SU-DHL-6 (cell line): ENCODE measurements around the gene BMPR1A.

Experiments used
- H2AFZ ChIP-seq: fragments of 200-600 bp; sonication (generic); 2 replicates; pipeline ENCODE4 v1.6.1; 2014; ENCODE audit warnings: low read depth, mild to moderate bottlenecking, moderate library complexity, mixed read lengths, antibody characterized with exemption, low read length; ENCODE audit not compliant: severe bottlenecking
- H3F3A ChIP-seq: fragments of 200-600 bp; shearing (Covaris generic); 2 replicates; pipeline ENCODE4 v1.6.0; 2016; ENCODE audit warnings: antibody characterized with exemption, mild to moderate bottlenecking; ENCODE audit not compliant: insufficient read depth
- H3K27ac ChIP-seq: fragments of 200-600 bp; sonication (generic); 2 replicates; pipeline ENCODE4 v1.5.1; 2016; ENCODE audit warnings: low read depth, mild to moderate bottlenecking, low read length, moderate library complexity, mixed read lengths
- H3K27me3 ChIP-seq: fragments of 200-600 bp; sonication (generic), shearing (Covaris generic); 2 replicates; pipeline ENCODE4 v1.6.0; 2014; ENCODE audit warnings: mild to moderate bottlenecking, low read length
- H3K36me3 ChIP-seq: fragments of 200-600 bp; sonication (generic); 2 replicates; pipeline ENCODE4 v1.6.1; 2014; ENCODE audit warnings: mild to moderate bottlenecking, low read length, mixed read lengths
- H3K4me2 ChIP-seq: fragments of 300-600, 200-600 bp; shearing (Covaris generic), sonication (generic); 2 replicates; pipeline ENCODE4 v1.6.0; 2014; ENCODE audit warnings: low read length, low read depth, mild to moderate bottlenecking; ENCODE audit not compliant: poor library complexity, severe bottlenecking
- H3K4me3 ChIP-seq: fragments of 200-600 bp; sonication (generic); 2 replicates; pipeline ENCODE4 v1.5.1; 2014; ENCODE audit warnings: antibody characterized with exemption, low read length, mild to moderate bottlenecking, mixed read lengths; ENCODE audit not compliant: insufficient read depth, poor library complexity, severe bottlenecking
- H3K79me2 ChIP-seq: fragments of 200-600 bp; sonication (generic); 2 replicates; pipeline ENCODE4 v1.6.1; 2014; ENCODE audit warnings: mild to moderate bottlenecking, low read length, moderate library complexity; ENCODE audit not compliant: insufficient read depth
- H3K9ac ChIP-seq: fragments of 200-600 bp; sonication (generic); 2 replicates; pipeline ENCODE4 v1.7.0; 2014; ENCODE audit warnings: mild to moderate bottlenecking, low read length
- H3K9me2 ChIP-seq: fragments of 200-600 bp; sonication (generic); replicated peaks from 2 replicates; pipeline ENCODE4 v1.6.1; 2014; ENCODE audit warnings: low read length; ENCODE audit not compliant: insufficient read depth
- H3K9me3 ChIP-seq: fragments of 200-600 bp; sonication (generic); 2 replicates; pipeline ENCODE4 v1.6.1; 2014; ENCODE audit warnings: low read length, mixed read lengths; ENCODE audit not compliant: insufficient read depth
- H4K20me1 ChIP-seq: fragments of 200-600 bp; sonication (generic); 2 replicates; pipeline ENCODE4 v1.6.1; 2014; ENCODE audit warnings: low read depth, mild to moderate bottlenecking, antibody characterized with exemption, low read length, moderate library complexity, mixed read lengths
- EZH2phosphoT487 ChIP-seq: fragments of 200-600 bp; sonication (generic), shearing (Covaris generic); conservative IDR thresholded peaks from 2 replicates; pipeline ENCODE4 v1.6.1; 2018; ENCODE audit warnings: mild to moderate bottlenecking, antibody characterized with exemption, low read length, moderate library complexity, mixed read lengths
- TF ChIP-seq, protein P1 (sequence below): fragments of 200-600 bp; sonication (generic); IDR thresholded peaks from one replicate; pipeline ENCODE4 v1.5.1; 2017; ENCODE audit warnings: antibody characterized with exemption, mild to moderate bottlenecking, low read length, moderate library complexity; ENCODE audit not compliant: insufficient read depth, poor library complexity, severe bottlenecking

BMPR1A gene

DNA sequence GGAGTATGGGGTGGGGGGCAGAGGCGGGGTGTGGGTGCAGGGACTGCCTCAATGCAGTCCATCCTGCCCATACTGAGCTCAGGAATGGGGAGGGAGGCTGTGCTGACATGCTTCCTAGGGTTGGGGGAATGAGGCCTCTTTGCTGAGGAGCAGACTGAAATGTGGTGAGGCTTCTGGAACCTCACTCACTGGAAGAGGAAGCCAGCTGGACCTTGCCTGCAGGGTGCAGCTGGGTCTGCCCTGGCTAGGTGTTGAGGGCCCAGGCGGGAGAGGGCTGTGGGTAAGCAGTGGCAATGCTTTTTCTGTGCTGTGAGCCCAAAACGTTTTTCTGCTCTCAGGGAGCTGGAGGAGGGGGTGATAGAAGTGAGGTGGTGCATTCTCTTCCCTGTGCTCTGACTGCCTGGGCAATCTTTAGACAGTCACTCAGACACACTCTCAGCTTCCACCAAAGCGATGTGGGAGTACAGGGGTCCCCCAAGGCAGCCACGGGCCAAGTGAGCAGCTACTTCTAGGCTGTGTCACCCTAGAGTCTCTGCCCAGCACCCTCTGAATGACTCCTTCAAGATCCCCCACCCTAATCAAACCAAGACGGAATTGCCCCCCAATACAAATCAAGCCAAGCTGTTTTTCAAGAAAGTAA is 41.1 kb upstream of the BMPR1A start:
- no peaks in the 10 kb centered on the region for H3K36me3 ChIP-seq
- no peaks in the 10 kb centered on the region for H3K9me2 ChIP-seq
- H2AFZ ChIP-seq, result no peak overlapping the region
- H3K9ac ChIP-seq, result no peak overlapping the region
- no peak overlapping the region for H3K27ac ChIP-seq
- H3K79me2 ChIP-seq, result no peaks in the 10 kb centered on the region
- no peak overlapping the region for H3K4me2 ChIP-seq
- H4K20me1 ChIP-seq, result no peaks in the 10 kb centered on the region
- no peak overlapping the region for H3K4me3 ChIP-seq
- H3F3A ChIP-seq, result peaks cover 10% of the 10 kb centered on the region
- TF ChIP-seq, protein P1, sequence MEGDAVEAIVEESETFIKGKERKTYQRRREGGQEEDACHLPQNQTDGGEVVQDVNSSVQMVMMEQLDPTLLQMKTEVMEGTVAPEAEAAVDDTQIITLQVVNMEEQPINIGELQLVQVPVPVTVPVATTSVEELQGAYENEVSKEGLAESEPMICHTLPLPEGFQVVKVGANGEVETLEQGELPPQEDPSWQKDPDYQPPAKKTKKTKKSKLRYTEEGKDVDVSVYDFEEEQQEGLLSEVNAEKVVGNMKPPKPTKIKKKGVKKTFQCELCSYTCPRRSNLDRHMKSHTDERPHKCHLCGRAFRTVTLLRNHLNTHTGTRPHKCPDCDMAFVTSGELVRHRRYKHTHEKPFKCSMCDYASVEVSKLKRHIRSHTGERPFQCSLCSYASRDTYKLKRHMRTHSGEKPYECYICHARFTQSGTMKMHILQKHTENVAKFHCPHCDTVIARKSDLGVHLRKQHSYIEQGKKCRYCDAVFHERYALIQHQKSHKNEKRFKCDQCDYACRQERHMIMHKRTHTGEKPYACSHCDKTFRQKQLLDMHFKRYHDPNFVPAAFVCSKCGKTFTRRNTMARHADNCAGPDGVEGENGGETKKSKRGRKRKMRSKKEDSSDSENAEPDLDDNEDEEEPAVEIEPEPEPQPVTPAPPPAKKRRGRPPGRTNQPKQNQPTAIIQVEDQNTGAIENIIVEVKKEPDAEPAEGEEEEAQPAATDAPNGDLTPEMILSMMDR, result no peak
- TF ChIP-seq EZH2phosphoT487, result no peak
- no peaks in the 10 kb centered on the region for H3K27me3 ChIP-seq
- no peaks in the 10 kb centered on the region for H3K9me3 ChIP-seq

GRCh38 chr10:86715836-86716235 is 40.6 kb upstream of the BMPR1A start:
- Histone ChIP-seq H3K9me3 (no peaks in the 10 kb centered on the region), H3K36me3 (no peaks in the 10 kb centered on the region), H3K4me3 (no peak overlapping the region), H2AFZ (no peak overlapping the region), H3K27ac (no peak overlapping the region), H3F3A (peaks cover 10% of the 10 kb centered on the region), H3K9me2 (no peaks in the 10 kb centered on the region), H4K20me1 (no peaks in the 10 kb centered on the region), H3K4me2 (no peak overlapping the region), H3K9ac (no peak overlapping the region), H3K79me2 (no peaks in the 10 kb centered on the region), H3K27me3 (no peaks in the 10 kb centered on the region)
- TF ChIP-seq, protein P1, result no peak
- TF ChIP-seq EZH2phosphoT487, result no peak

- Histone ChIP-seq H3K27me3 (no peaks in the 10 kb centered on the region), H2AFZ (no peak overlapping the region), H3K4me2 (no peak overlapping the region), H3F3A (peaks cover 10% of the 10 kb centered on the region), H3K79me2 (no peaks in the 10 kb centered on the region), H3K9ac (no peak overlapping the region), H4K20me1 (no peaks in the 10 kb centered on the region), H3K9me3 (no peaks in the 10 kb centered on the region), H3K4me3 (no peak overlapping the region), H3K9me2 (no peaks in the 10 kb centered on the region), H3K36me3 (no peaks in the 10 kb centered on the region), H3K27ac (no peak overlapping the region)
- TF ChIP-seq, protein P1, result no peak
- no peak for TF ChIP-seq EZH2phosphoT487
Observed at GRCh38 chr10:86716466-86716865, 40.0 kb upstream of the BMPR1A start.
